ENCODE data around the gene MORF4L1. TPM values are rescaled to one million over a fixed set of nuclear protein-coding genes. Genes with fewer than 3 reads are reported as not detected.

The MORF4L1 gene
- total and polyA plus RNA-seq, 2 experiments from 2014 or later: 520 to 571 TPM

DNA sequence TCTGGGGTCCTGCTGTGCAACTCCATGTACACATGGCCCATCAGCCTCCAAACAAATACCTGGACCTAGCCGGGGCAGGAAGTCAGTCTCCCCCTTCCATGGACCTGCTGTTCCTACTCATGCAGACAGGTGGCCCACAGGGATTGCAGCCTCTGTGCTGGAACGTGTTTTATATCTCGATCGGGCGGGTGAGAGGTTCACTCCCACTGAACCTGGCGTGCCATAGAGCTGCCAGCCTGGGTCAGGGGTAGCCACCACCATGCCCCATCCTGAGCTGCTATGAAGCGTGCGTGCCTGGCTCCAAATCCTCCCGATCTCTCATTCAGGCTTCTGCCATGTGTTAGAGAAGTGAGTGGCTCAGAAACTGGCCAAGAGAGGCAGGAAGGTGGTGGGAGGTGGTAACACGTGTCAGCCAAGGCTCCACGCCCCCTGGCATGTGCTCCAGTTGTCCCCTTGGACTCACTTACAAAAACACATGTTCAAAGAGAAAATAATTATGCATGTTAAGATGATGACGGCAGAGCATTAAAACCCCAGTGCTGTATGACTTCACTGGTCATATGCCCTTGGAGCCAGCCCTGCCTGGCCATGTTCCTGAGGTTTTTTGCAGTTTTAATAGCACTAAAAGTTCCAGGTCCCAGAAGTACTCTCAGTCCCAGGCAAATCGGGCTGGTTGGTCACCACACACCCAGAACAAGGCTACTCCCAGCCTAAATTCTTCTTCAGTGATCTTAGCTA lies 41.5 kb downstream of the MORF4L1 start:
- Histone ChIP-seq H3K36me3 (ENCODE audit: insufficient read depth) (peaks cover 5% of the 10 kb centered on the region), H3K4me3 (no peak overlapping the region), H3K4me1 (ENCODE audit: insufficient read depth) (peaks cover 3% of the 10 kb centered on the region; the same call in 1 of the 2 replicates), H4K20me1 (replicated peaks; ENCODE audit: insufficient read depth) (peaks cover 21% of the 10 kb centered on the region; the same call in 1 of the 2 replicates), H3K27ac (ENCODE audit: low read depth) (no peak overlapping the region), H3K9me2 (ENCODE audit: insufficient read depth) (no peaks in the 10 kb centered on the region), H3K4me2 (no peak overlapping the region), H3F3A (replicated peaks; ENCODE audit: low read depth) (no peaks in the 10 kb centered on the region), H3K79me2 (replicated peaks; ENCODE audit: insufficient read depth) (peaks cover 25% of the 10 kb centered on the region), H2AFZ (no peak overlapping the region), H3K27me3 (ENCODE audit: insufficient read depth) (no peaks in the 10 kb centered on the region)
- DNase-seq (ENCODE audit: low spot score): peak; percentile 70
- TF ChIP-seq CREB1 (CRISPR knock-in tag; IDR thresholded peaks at IDR 0.05; ENCODE audit: low read depth): no peak
- no peak for TF ChIP-seq EZH2phosphoT487 (IDR thresholded peaks at IDR 0.05; ENCODE audit: unreplicated experiment)
- TF ChIP-seq, protein P1, sequence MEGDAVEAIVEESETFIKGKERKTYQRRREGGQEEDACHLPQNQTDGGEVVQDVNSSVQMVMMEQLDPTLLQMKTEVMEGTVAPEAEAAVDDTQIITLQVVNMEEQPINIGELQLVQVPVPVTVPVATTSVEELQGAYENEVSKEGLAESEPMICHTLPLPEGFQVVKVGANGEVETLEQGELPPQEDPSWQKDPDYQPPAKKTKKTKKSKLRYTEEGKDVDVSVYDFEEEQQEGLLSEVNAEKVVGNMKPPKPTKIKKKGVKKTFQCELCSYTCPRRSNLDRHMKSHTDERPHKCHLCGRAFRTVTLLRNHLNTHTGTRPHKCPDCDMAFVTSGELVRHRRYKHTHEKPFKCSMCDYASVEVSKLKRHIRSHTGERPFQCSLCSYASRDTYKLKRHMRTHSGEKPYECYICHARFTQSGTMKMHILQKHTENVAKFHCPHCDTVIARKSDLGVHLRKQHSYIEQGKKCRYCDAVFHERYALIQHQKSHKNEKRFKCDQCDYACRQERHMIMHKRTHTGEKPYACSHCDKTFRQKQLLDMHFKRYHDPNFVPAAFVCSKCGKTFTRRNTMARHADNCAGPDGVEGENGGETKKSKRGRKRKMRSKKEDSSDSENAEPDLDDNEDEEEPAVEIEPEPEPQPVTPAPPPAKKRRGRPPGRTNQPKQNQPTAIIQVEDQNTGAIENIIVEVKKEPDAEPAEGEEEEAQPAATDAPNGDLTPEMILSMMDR (conservative IDR thresholded peaks at IDR 0.05; ENCODE audit: low read depth in 2 of 2): peak; percentile 57 to 66
- no peak for TF ChIP-seq ZNF114 (CRISPR knock-in tag; IDR thresholded peaks at IDR 0.05)
- peaks cover 8% of the 10 kb centered on the region for H3K27me3 Mint-ChIP-seq (ENCODE audit: insufficient read depth, low read depth, poor library complexity)
- peak overlapping the region; percentile 67; the same call in 1 of the 2 replicates for H3K27ac Mint-ChIP-seq
- ATAC-seq: peak; percentile 66
- no peak overlapping the region for H3K4me3 Mint-ChIP-seq
- no peaks in the 10 kb centered on the region for H3K9me3 Mint-ChIP-seq
- H3K36me3 Mint-ChIP-seq (ENCODE audit: low read depth): peaks cover 43% of the 10 kb centered on the region
- peaks cover 16% of the 10 kb centered on the region for H3K4me1 Mint-ChIP-seq

DNA sequence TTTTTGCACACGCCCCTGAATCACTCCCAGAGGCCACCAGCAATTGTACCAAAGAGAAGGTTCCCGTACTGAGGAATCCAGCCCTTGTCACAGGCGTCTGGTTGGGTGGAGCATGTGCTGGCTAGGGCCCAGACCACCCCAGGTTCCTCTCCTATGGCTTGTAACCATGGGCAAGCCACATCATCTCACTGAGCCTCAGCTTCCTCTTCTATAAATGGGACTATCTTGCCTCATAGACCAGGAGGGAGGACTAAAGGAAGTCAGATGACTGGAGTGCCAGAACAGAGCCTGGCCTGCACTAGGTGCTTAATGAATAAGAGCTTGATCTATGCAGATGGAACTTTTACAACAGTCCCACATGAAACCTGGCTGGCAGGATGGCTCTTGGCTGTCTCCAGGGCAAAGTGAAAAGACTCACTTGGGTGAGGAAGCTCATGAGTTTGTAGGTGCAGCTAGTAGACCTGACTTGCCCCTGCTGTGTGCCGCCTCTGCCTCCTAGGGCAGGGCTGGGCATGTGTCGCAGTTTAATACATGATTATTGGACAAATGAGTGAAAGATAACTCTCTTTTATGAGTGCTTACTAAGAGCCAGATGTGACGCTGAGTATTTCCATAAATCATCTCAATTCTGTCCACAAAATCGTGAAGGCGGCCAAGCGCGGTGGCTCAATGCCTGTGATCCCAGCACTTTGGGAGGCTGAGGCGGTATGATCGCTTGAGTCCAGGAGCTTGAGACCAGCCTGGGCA lies 42.8 kb downstream of the MORF4L1 start:
- H3K4me1 Mint-ChIP-seq: peaks cover 5% of the 10 kb centered on the region; the same call in 1 of the 3 replicates
- no peaks in the 10 kb centered on the region for H3K4me1 ChIP-seq (ENCODE audit: insufficient read depth)
- TF ChIP-seq, protein P1 (conservative IDR thresholded peaks at IDR 0.05; ENCODE audit: low read depth in 2 of 2): no peak
- TF ChIP-seq ZNF331 (CRISPR knock-in tag; IDR thresholded peaks at IDR 0.05; ENCODE audit: low read depth): no peak
- no peak overlapping the region for H3K4me3 Mint-ChIP-seq
- no peak overlapping the region for H3K4me2 ChIP-seq
- peaks cover 3% of the 10 kb centered on the region for H3K27me3 Mint-ChIP-seq (ENCODE audit: insufficient read depth, low read depth, poor library complexity)
- no peak overlapping the region; the same call in 1 of the 2 replicates for H3K27ac Mint-ChIP-seq
- H3K9me2 ChIP-seq (ENCODE audit: insufficient read depth): no peaks in the 10 kb centered on the region
- no peaks in the 10 kb centered on the region for H3F3A ChIP-seq (replicated peaks; ENCODE audit: low read depth)
- peaks cover 18% of the 10 kb centered on the region; the same call in 1 of the 2 replicates for H4K20me1 ChIP-seq (replicated peaks; ENCODE audit: insufficient read depth)
- DNase-seq (ENCODE audit: low spot score) (no peak), ATAC-seq (no peak)
- H3K27ac ChIP-seq (ENCODE audit: low read depth): 0 out of 2 replicates have a peak overlapping the region, but pooled peaks have one; percentile 45
- H3K27me3 ChIP-seq (ENCODE audit: insufficient read depth): no peaks in the 10 kb centered on the region
- H3K4me3 ChIP-seq: no peak overlapping the region
- no peaks in the 10 kb centered on the region for H3K9me3 Mint-ChIP-seq
- H3K36me3 ChIP-seq (ENCODE audit: insufficient read depth): peaks cover 5% of the 10 kb centered on the region
- H2AFZ ChIP-seq: no peak overlapping the region
- peaks cover 20% of the 10 kb centered on the region for H3K79me2 ChIP-seq (replicated peaks; ENCODE audit: insufficient read depth)
- H3K36me3 Mint-ChIP-seq (ENCODE audit: low read depth): peaks cover 37% of the 10 kb centered on the region

Measured in GM23338 (cell line).